Stimulated activated CD4-positive, alpha-beta T cell treated with anti-CD3 and anti-CD28 coated beads, Interleukin-2, amount 100 ng/mL, for 24 hours (primary cell): ENCODE results near the gene INSR.
"Not testable (repeated sequence)": the region's sequence is repeated elsewhere in the genome, so short reads cannot be mapped to it uniquely, and the experiment has no call there.

Source experiments
- DNase-seq, 2 donors: peaks; one replicate each; pipeline ENCODE4 v3.0.0-alpha.2; 2020

Gene INSR

DNA sequence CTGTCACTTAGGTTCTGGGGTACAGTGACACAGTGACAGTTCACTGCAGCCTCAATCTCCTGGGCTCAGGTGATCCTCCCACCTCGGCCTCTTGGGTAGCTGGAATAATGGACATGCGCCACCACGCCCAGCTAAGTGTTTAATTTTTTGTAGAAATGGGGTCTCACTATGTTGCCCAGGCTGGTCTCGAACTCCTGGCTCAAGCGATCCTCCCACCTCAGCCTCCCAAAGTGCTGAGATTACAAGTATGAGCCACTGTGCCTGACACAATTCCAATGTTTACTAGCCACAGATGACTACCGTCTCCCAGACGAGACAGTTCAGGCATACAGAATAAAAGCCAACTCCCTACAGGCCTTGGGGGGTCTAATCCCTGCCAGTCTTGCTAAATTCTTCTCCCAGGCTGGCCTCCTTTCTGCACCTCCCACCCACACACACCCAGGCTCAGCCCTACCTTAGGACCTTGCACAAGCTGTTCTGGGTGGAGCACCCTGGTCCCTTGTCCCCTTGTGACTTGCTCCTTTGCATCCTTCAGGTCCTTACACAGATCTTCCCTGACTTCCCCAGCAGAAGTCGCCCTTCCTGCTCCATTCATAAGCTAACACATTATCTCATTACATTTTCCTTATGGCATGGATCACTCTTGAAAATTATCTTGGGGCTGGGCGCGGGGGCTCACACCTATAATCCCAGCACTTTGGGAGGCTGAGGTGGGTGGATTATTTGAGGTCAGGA is 106.4 kb downstream of the INSR start:
- DNase-seq: no peak

DNA sequence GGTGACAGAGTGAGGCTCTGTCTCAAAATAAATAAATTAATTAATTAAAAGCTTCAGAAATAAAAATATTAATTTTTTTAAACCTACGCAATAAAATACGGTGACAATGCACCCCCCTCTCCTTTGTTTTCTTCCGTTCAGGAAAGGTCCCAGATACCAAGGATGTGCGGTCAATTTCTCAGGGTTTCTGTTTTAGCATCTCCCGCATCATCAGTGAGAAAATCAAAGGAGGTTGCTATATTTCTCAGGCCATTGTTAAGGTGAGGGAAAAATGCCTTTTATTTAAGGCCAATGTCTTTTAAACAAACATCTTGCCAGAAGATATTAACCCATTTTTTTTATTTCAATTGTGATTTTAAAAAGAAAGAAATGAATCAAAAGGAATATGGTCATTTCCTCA is 111.7 kb downstream of the INSR start:
- DNase-seq: no peak

DNA sequence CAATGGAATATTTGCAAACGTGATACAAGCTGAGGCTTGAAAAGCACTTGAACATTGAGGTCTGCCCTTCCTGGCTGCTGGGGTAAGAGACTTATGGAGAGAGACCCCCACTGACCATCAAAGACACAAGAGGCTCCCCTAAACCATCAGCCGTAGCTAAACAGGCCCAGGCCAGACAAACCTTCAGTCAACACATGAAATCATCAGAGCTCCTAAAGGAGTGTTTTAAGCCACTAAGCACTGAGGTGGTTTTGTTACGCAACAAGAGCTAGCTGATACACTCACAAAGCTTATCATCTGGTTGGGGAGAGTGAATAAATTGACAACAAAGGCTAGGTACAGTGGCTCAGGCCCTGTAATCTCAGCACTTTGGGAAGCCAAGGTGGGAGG is 114.3 kb downstream of the INSR start:
- DNase-seq: no peak

DNA sequence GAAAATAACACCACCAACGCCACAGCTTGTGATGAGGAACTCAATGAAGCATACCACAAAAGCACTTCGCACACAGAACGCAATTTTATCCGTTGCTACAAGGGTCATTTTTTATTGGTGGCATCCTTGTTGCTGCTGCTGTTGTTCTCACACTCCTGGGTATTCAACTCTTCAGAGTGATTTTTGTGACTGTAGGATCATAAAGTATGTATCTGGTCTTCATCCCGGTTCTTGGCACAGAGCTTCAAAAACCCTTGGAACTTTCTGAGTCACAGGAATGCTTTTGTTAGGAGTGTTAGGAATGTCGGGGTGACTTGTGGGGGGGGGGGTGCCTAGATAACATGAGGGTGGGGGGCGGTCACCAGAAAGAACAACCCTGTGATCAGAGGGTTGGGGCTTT is 116.3 kb downstream of the INSR start:
- DNase-seq: no peak

DNA sequence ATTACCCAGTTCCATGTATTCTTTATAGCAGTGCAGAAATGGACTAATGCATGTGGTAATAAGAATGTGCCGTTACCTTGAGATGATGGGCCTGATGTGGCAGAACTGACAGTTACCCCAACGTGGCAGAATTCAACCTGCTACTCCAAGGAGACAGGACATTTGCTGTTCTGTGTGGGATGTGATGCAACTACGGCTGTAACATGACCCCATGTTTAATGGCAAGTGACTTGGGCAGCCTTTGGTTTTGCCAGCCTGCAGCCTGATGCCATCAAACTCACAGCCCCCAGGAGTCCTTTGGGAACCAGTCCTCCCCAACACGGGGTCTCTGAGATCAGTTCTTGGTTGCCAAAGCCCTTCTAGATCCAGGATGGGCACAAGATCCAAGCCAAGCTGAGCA is 117.4 kb downstream of the INSR start:
- DNase-seq: no peak

DNA sequence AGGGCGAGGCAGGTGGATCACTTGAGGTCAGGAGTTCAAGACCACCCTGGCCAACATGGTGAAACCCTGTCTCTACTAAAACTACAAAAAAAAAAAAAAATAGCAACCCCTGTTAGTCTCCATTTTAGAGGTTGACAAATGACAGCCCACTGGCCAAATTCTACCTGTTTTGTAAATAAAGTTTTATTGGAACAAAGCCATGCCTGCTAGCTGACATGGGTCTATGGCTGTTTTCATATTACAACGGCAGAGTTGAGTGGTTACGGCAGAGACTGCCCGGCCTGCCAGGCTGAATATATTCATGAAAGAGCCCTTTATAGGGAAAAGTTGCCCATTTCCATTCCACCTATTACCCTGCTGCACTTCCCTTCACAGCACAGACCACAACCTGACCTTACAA is 121.4 kb downstream of the INSR start:
- DNase-seq: no peak

DNA sequence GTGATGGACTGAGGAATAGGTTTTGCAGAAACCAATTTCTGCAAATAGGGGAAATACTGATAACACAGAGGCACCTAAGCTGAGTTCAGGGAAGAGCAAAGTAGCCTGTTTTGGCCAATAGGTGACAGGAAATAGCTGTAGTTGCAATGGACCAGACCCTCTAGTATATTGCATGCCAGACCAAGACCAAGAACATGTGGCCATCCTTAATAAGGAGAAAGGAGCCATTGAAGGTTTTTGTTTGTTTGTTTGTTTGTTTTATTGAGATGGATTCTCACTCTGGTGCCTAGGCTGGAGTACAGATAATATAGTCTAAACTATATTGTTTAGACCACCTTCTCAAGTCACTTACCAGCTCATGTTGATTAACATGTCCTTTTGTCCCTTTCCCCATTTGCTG is 123.2 kb downstream of the INSR start:
- no peak for DNase-seq

DNA sequence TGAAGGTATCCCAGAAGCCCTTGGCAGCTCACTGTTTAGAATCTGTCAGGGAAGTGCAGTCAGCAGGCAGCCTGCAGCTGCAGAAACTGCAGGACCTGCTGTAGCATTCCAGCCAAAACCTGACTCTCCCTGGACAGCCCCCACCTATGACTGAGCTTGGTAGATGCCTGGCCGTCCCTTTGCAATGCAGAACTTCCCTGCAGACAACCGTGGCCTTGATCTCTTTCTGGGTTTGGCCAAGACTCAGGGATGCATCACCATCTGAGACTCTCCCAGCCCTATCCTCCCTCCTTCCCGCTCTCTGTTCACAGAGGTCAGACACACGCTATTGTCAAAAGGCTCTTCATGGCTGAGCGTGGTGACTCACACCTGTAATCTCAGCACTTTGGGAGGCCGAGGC is 125.3 kb downstream of the INSR start:
- DNase-seq: no peak

DNA sequence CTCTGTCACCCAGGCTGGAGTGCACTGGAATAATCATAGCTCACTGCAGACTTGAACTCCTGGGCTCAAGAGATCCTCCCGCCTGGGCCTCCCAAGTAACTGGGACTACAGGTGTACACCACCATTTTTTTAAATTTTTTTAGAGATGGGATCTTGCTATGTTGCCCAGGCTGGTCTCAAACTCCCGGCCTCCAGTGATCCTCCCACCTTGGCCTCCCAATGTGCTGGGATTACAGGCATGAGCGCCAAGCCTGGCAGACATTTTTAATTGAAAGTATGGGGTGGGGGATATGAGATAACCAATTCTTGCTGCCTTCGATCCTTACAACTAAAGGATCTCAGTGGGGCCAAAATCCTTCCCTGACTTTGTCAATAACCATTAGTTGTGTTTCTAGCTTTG is 132.9 kb downstream of the INSR start:
- no peak for DNase-seq

DNA sequence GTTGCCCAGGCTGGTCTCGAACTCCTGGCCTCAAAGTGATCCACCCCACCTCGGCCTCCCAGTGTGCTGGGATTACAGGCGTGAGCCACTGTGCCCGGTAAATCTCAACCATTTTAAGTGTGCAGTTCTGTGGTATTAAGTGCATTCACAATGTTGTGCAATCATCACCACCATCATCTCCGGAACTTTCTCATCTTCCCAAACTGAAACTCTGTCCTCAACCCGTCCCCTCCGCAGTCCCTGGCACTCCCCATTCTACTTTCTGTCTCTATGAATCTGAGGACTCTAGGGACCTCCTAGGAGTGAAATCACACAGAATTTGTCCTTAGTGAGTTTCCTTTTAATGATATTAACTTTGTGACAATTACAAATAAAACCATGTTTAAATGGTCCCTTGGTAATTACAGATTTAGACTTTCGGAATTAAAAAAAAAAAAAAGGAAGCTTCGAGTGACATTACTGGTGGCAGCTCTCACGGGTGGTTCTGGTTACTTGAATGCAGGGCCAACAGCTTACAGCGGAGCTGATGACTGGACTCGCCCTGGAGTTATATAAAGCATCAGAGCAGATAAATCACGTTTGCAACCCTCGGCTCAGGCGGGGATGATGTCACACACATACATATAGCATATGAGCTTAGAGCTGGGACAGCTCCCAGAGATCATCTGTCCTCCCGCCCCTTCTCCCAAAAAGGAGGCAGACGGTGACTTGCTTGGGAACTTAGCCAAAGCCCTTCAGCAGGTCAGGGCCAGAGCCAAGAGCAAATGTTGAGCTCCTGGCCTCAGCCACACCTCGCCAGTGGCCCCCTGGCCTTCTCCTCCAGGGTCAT is 134.9 kb downstream of the INSR start:
- no peak for DNase-seq

DNA sequence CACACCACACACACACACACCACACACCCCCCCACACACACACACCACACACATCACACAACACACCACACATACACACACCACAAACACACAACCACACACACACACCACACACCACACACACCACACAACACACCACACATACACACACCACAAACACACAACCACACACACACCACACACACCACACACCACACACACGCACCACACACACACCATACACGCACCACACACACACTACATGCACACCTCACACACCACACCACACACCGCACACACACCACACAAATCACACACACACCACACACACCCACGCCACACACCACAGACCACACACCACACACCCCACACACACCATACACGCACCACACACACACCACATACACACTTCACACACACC is 141.2 kb downstream of the INSR start:
- no peak for DNase-seq

DNA sequence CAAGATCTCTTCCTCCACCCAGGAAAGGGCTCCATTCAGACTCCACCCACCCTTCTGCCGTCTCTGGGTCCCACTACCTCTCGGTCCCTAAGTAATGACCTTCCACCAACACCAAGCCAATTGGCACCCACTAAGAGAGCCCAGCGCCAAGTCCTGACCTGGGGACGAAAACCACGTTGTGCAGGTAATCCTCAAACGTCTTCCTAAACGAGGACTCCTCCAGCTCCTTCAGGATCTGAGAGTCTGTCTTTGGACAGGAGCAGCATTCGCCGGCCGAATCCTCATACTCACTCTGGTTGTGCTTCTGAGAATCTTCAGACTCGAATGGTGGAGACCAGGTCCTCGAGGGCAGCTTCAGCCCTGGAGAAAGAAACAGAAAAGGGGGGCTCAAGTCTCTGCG is 141.6 kb downstream of the INSR start:
- no peak for DNase-seq

DNA sequence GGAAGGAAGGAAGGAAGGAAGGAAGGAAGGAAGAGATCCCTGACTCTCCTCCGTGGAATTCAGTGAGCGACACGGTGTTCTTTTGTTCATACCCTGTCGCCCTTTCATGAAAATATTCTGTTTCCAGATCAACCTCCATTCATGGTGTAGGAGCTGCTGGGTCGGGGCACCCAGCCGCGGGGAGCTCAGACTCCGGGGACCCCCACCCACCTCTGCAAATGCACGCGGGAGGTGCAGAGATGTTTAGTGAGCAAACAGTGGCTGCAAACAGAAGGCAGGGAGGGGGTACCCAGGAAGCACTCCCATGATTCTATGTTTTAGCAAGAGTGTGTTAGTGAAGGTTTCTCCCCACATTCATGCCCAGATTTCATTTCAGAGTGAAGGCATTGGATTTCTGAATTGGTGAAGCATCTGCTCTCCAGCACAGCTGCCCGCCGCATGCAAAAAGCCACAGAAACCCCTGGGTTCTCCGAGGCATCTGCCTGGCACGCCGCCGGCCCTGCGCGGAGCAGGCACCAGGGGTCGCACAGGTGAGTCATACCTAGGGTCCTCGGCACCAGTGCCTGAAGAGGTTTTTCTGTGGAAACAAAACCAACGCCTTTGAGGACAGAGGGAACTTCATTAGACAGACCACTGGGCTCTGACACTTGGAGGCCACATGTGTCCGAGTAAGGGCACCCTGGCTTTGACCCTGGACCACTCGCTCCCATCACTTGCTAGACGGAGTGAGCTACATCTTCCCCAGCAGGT is 144.1 kb downstream of the INSR start:
- DNase-seq: no peak

DNA sequence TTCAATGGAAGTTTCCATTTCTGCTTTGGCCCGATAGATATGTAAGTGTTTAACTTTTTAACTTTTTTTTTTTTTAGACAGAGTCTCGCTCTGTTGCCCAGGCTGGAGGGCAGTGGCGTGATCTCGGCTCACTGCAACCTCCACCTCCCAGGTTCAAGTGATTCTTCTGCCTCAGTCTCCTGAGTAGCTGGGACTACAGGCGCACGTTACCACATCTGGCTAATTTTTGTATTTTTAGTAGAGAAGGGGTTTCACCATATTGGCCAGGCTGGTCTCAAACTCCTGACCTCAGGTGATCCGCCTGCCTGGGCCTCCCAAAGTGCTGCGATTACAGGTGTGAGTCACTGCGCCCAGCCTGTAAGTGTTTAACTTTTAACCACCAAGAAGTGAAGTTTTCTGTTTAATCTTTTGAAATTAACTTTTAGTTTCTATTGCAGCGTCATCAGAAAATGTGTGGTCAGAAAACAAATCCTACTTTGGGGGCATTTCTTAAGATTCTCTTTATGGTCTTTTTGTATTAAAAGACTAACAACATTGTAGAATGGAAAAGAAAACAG is 147.0 kb downstream of the INSR start:
- not testable (repeated sequence) for DNase-seq

DNA sequence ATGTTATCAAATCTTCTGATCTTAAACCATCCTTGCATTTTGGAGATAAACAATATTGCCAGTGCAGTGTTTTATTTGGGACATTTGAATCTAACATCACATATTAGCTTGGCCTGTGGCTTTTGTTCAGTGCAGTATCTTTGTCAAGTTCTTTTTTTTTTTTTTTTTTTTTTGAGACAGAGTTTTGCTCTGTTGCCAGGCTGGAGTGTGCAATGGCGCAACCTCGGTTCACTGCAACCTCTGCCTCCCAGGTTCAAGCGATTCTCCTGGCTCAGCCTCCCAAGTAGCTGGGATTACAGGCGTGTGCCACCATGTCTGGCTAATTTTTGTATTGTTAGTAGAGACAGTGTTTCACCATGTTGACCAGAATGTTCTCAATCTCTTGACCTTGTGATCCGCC is 148.1 kb downstream of the INSR start:
- not testable (repeated sequence) for DNase-seq

DNA sequence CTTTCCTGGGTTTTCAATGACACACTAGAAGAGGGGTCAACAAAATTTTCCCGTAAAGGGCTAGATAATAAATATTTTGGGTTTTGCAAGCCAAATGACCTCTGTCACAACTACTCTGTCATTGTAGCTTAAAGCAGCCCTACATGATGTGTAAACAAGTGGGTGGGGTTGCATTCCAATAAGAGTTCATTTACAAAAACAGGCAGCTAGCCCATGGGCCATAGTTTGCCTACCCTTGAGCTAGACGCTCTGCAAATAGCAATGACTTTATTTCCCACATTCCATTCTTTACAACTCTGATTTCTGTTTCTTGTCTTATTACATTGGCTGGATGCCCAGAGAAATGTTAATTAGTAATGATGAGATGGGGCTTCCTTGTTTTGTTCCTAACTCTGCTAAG is 148.7 kb downstream of the INSR start:
- DNase-seq: no peak

DNA sequence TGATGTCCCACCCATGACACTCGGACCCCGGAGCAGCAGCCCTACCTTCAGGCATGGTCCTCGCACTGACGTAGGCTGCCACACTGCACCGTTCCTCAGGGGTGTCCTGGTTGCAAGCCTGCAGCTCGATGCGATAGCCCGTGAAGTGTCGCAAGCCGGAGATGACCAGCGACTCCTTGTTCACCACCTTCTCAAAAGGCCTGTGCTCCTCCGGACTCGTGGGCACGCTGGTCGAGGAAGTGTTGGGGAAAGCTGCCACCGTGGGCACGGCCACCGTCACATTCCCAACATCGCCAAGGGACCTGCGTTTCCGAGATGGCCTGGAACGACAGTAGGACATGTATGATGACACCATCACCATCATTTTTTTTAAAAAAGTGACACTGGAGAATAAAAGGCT is 151.4 kb downstream of the INSR start:
- DNase-seq: no peak

DNA sequence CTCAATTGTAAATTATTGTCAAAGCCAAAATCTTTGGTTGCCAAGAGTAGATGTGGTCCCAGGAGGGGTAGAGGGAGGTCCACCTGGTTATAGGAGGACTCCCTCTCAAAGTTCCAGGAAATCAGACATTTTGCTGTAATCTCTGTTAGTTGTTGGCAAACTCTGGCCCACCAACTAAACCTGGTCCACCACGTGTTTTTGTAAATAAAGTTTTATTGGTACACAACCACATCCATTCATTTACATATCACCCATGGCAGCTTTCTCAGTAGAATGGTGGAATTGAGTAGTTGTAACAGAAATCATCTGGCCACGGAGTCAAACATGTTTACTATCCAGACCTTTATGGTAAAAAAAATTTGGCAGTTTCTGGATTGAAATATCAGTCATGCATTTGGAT is 154.1 kb downstream of the INSR start:
- no peak for DNase-seq

DNA sequence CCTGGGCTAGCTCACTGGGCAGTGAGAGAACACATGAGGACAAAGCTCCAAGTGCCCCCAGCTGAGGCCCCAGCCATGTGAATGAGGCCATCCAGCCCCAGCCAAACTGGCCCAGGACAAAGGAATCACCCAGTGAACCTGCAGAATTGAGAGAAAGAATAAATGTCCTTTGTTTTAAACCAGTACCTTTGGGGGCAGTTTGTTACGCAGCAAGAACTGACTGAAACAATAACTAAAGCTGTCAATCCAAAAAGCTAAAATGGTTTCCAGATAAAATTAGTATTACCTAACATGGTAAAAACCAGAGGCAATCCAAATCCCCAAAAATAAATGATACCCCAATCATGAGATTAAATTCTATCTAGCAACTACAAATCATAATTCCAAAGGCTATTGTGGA is 155.1 kb downstream of the INSR start:
- no peak for DNase-seq

DNA sequence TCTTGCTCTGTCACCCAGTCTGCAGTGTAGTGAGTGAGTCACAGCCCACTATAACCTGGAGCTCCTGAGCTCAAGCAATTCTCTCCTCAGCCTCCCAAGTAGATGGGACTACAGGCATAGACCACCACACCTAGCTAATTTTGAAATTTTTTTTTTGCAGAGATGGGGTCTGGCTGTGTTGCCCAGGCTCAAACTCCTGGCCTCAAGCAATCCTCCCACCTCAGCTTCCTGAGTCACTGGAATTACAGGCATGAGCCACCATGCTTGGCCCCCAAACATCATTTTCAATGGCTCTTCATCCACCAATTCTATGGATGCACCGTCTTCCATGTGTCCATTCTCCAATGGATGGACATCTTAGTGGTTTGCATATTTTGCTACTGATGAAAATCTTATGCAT is 155.8 kb downstream of the INSR start:
- DNase-seq: no peak

DNA sequence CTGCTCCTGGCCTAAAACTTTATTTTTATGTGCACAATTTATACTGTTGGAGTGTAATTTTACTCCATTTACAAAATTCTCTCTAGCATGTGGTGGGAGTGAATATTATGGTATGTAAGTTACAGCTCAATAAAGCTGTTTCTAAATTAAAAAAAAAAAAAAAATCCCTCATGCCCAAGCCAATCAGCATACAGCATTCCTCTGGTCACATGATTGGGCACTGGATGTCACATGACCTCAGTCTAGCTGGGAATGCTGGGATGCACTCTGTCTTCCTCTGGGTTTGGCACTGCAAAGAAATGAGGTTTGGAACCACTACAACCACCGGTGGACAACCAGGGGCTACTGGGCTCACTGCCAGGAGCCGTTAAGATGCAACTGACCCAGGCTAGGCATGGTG is 157.1 kb downstream of the INSR start:
- DNase-seq: no peak

DNA sequence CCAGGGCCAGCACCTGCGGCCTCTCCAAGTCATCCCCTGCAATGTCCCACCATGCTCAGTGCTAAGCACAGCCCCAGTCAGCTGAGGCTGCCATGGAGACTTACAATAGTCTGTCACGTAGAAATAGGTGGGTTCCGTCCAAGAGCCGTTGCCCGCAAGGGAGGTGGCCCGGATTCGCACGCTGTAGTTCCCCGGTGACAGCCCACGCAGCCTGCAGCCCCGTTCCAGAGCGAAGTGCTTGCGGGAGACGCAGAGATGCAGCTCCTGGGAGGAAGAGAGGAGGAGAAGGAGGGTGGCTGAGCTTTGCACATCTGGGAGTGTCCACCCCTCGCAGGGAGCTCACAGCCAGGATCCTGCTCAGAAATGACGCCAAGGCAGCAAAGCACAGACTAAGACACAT is 162.2 kb downstream of the INSR start:
- DNase-seq: no peak

DNA sequence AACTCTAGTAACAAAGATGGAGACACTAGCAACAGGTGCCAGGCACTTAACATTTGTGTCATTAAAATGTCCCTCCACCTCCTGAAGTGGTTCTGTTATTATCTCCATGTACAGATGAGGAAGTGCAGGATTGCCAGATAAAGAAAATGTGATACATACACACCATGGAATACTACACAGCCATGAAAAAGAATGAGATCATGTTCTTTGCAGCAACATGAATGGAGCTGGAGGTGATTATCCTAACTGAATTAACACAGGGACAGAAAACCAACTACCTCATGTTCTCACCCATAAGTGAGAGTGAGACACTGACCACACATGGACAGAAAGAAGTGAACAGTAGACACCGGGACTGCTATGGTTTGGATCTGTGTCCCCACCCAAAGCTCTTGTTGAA is 164.2 kb downstream of the INSR start:
- no peak for DNase-seq

DNA sequence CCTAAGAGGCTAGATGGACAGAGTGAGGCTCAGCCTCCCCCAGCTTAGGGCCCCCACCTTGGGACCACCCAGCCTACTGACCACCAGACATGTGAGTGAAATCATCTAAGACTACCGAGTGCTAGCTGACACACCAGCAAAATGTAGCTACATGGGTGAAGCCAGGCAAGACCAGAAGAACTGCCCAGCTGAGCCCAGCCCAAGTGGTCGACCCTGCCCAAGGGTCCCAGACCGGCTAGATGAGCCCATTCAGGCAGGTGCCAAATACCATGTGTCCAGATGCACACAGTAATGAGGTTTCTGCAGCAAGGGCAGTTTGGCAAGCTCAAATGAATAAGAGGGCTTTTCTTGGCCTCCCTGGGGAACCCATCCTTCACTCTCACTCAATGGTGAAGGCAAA is 168.1 kb downstream of the INSR start:
- no peak for DNase-seq
